WI38 (cell line): ENCODE data around the gene USF2.

Experiments used
- H3K4me3 ChIP-seq: 2 replicates; pipeline ENCODE4 v1.5.1; 2011; ENCODE audit warnings: low read depth, mild to moderate bottlenecking, control low read depth, low read length
- CTCF ChIP-seq: IDR thresholded peaks from 2 replicates; pipeline ENCODE4 v1.5.1; 2012; ENCODE audit warnings: low read depth, mild to moderate bottlenecking, control low read depth, low read length

The USF2 gene

GRCh38 chr19:35290381-35291127 is 21.8 kb downstream of the USF2 start:
- H3K4me3 ChIP-seq = no peak overlapping the region
- no peak for TF ChIP-seq CTCF

- no peak overlapping the region for H3K4me3 ChIP-seq
- TF ChIP-seq CTCF = no peak
These were observed 22.5 kb downstream of the USF2 start for GRCh38 chr19:35291259-35291658.

- no peak within 1 kb of the TSS for H3K4me3 ChIP-seq
- no peak for TF ChIP-seq CTCF
These were observed 23.2 kb downstream of the USF2 start, which contains the start of gene MAG for GRCh38 chr19:35291916-35292315. Gene MAG, plus strand, starts transcription at chr19:35292161. Its CDS starts 3,248 bp downstream, at chr19:35295409.

- no peak overlapping the region for H3K4me3 ChIP-seq
- TF ChIP-seq CTCF = no peak
These were observed 23.9 kb downstream of the USF2 start for GRCh38 chr19:35292421-35293362.

- no peak for TF ChIP-seq CTCF
- no peak overlapping the region for H3K4me3 ChIP-seq
These were observed 24.6 kb downstream of the USF2 start for GRCh38 chr19:35293363-35293739.

- TF ChIP-seq CTCF = no peak
- no peak overlapping the region for H3K4me3 ChIP-seq
These were observed 25.0 kb downstream of the USF2 start for GRCh38 chr19:35293808-35294207.

- no peak for TF ChIP-seq CTCF
- H3K4me3 ChIP-seq = no peak overlapping the region
These were observed 25.6 kb downstream of the USF2 start for GRCh38 chr19:35294328-35294727.
